Epithelial cell of esophagus (primary cell): ENCODE results near the gene TDP2.
A peak's percentile ranks its signal among the peaks of the same experiment; 100 is the strongest.
"Not testable (repeated sequence)": the region's sequence is repeated elsewhere in the genome, so short reads cannot be mapped to it uniquely, and the experiment has no call there.

Source experiments
- DNase-seq: peaks from one replicate; pipeline ENCODE4 v3.0.0; 2010; ENCODE audit warnings: low read depth
- H3K4me3 ChIP-seq: 2 replicates; pipeline ENCODE4 v1.5.1; 2011; ENCODE audit warnings: mild to moderate bottlenecking, low read length, control low read depth
- TF ChIP-seq, protein P1 (sequence below): IDR thresholded peaks from 2 replicates; pipeline ENCODE4 v1.5.1; 2011; ENCODE audit warnings: low read depth, mild to moderate bottlenecking, low read length, control low read depth, inconsistent platforms; ENCODE audit not compliant: insufficient read depth; ENCODE audit errors: missing control alignments

The TDP2 gene

DNA sequence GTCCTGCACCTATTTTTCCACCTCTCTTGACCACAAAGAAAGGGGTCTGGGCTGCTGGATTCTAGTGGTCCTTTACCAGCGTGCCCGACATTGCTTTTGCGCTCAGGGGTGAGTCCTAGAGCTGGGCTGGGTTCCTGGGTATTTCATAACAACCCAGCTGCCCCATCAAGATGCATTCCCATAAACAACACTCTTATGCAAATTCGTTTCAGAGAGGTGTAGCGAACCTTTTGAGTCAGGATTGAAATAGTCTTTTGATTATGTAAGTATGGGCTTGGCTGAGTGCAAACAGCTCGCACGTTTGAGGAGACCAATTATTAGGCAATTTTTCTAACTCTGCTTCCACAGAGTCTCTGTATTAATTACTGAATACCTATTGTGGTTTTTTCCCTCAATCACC lies 13.9 kb upstream of the TDP2 start:
- TF ChIP-seq, protein P1, sequence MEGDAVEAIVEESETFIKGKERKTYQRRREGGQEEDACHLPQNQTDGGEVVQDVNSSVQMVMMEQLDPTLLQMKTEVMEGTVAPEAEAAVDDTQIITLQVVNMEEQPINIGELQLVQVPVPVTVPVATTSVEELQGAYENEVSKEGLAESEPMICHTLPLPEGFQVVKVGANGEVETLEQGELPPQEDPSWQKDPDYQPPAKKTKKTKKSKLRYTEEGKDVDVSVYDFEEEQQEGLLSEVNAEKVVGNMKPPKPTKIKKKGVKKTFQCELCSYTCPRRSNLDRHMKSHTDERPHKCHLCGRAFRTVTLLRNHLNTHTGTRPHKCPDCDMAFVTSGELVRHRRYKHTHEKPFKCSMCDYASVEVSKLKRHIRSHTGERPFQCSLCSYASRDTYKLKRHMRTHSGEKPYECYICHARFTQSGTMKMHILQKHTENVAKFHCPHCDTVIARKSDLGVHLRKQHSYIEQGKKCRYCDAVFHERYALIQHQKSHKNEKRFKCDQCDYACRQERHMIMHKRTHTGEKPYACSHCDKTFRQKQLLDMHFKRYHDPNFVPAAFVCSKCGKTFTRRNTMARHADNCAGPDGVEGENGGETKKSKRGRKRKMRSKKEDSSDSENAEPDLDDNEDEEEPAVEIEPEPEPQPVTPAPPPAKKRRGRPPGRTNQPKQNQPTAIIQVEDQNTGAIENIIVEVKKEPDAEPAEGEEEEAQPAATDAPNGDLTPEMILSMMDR = no peak
- peak; percentile 39 for DNase-seq

DNA sequence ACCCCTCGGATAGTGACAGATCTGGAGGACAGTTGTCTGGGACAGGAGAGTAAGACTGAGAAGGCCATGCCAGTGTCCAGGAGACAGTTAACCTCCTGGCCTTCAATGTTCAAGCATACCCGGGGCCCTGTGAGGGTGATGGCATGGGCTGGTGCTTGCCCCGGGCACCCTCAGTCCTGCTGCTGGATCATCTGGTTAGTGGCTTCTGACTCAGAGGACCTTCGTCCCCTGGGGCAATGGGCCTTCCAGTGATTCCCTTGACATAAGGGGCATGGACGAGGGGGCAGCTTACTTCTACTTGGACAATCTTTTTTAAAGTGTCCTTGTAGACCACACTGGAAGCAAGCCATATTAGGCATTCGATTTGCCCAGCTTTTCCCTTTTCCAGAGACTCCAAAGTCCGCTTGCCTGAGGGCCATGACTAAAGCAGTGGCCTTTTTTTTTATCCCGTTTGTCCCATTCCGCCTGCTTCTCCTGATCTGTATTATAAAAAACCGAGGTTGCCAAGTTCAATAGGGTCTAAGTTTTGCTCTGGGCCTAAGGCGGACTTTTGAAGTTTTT lies 12.2 kb upstream of the TDP2 start:
- DNase-seq, H3K4me3 ChIP-seq: not testable (repeated sequence)

More for the DNA sequence above, 13.9 kb upstream of the TDP2 start:
- no peak overlapping the region for H3K4me3 ChIP-seq

DNA sequence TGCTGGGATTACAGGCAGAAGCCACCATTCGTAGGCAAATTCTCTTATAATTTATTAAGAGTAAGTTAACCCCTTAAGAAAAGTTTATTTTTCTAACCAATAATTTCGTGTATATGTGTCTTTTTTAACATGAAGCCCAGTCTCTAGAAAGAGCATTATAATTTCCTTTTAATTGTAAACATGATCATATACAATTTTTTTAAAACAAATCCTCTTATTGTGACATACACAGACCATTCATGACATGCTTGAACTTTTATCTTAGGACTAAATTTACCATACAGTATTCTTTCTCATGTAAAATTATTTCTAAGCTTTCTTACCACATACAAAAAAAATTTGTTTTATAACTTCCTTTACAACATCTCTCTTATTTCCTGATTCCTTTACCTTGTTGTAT lies 6.9 kb upstream of the TDP2 start:
- TF ChIP-seq, protein P1 = no peak
- DNase-seq = no peak
- H3K4me3 ChIP-seq = no peak overlapping the region

DNA sequence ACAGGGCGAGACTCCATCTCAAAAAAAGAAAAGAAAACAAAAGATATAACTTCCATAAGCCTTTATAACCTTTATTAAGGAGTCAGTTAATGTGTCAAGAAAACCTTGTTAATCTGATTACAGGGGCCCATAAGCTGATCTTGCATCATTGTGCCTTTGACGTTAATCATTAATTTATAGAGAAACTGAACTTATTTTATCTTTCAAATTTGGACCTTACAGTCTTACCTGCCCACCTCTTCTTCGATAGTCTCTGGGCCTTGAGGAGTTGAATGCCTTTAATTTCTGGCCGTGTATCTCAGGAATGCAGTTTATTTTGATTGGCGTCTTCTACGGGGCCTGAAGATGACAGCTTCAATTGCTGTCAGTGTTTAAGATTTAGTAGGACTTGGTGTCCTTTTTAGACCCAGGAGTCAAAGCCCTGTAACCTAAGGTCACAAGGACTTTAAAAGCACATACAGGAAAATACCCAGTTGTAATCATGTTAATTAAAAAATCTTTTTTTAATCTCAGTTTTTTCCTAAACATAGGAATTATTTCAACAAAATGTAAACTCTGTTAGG lies 6.0 kb upstream of the TDP2 start:
- TF ChIP-seq, protein P1 = no peak
- H3K4me3 ChIP-seq = no peak overlapping the region
- no peak for DNase-seq

DNA sequence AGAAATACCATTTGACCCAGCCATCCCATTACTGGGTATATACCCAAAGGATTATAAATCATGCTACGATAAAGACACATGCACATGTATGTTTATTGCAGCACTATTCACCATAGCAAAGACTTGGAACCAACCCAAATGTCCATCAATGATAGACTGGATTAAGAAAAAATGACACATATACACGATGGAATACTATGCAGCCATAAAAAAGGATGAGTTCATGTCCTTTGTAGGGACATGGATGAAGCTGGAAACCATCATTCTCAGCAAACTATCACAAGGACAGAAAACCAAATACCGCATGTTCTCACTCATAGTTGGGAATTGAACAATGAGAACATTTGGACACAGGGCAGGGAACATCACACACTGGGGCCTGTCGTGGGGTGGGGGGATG lies 4.4 kb upstream of the TDP2 start:
- not testable (repeated sequence) for H3K4me3 ChIP-seq, DNase-seq

DNA sequence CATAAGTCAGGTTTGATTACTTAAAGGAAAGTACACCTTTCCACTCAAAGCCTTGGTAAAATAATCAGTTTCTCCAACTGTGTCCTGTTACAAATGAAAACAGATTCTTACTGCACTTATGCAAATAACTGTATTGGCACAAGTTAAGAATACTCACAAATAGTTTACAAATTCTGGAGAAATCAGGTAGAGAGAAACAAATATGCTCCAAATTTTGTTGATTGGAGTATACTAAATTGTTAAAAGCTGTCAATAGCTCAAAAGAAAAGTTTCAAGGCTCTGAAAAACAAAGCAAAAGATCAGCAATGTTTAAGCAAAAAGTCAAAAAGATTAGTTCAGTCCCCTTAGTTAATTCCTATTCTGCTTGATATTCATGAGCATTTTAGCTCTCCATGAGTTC lies 3.8 kb upstream of the TDP2 start:
- not testable (repeated sequence) for H3K4me3 ChIP-seq, DNase-seq

DNA sequence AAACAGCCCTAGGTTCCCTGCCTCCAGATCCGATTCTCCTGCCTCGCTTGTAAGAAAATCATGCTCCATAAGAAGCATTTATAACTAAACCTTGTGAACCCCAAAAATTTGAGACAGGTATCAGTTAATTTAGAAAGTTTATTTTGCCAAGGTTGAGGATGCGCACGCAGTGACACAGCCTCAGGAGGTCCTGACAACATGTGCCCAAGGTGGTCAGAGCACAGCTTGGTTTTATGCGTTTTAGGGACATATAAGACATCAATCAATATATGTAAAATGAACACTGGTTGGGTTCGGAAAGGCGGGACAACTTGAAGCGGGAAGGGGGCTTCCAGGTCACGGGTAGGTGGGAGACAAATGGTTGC lies 2.3 kb upstream of the TDP2 start:
- H3K4me3 ChIP-seq = no peak overlapping the region
- TF ChIP-seq, protein P1 = no peak

DNA sequence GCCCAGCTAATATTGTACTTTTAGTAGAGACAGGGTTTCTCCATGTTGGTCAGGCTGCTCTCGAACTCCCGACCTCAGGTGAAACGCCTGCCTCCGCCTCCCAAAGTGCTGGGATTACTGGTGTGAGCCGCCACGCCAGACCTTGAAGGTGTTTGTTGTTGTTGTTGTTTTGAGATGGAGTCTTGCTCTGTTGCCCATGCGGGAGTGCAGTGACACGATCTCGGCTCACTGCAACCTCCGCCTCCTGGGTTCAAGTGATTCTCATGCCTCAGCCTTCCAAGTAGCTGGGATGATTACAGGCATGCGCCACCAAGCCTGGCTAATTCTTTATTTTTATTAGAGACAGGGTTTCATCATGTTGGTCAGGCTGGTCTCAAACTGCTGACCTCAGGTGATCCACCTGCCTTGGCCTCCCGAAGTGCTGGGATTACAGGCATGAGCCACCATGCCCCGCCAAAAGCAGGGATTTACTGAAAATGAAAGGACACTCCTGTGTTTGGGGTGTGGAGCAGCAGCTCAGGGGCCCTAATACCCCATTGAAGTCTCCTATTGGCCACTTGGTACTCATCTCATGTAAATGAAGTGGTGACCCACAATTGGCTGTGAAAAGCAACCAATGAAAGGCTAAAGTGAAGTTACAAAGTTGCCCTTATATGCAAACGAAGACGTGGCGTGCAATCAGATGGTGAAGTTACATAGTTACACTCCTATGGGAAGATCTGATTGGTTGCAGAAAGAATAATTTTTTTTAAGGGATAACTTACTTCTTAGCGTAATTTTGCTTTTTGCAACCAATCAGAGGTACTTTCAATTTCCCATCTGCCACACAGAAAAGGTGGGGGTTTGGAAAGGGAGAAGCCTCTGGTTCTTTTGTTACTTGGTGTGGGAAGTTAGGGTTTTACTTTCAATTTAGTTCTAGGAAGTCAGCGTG lies 1.6 kb upstream of the TDP2 start:
- H3K4me3 ChIP-seq = peak overlapping the region; percentile 98
- DNase-seq = not testable (repeated sequence)

More for the DNA sequence above, 2.3 kb upstream of the TDP2 start:
- no peak for DNase-seq

DNA sequence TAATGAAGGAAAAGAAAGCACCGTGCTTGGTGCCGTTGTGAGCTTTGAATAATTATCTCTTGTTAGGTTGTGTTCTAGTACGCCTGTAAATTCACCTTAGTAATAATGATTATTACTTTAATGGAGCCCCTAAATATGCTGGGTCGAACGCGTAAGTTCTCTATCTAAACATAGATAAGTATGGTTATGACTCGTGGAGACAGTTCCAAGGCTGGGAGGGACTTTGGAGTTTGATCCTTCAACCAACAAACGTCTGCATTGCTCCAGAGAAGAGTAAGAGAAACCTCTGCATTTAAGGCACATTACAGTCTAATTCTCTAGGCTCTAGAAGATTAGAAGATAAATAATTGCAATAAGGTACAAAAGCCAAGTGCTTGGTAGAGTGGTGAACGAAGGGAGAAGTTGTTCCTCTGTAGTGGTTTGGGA lies 692 bp upstream of the TDP2 start:
- DNase-seq = no peak
- TF ChIP-seq, protein P1 = no peak
- H3K4me3 ChIP-seq = peak overlapping the region; percentile 98
